Smooth muscle cell of the brain vasculature (primary cell): ENCODE measurements around the gene PEMT.

Source experiments
- DNase-seq: peaks from one replicate; pipeline ENCODE4 v3.0.0-alpha.2; 2012; ENCODE audit warnings: low read depth, low spot score

The PEMT gene

GRCh38 chr17:17570798-17571716 is 20.5 kb downstream of the PEMT start:
- no peak for DNase-seq

GRCh38 chr17:17570140-17570797 is 21.2 kb downstream of the PEMT start:
- no peak for DNase-seq

GRCh38 chr17:17569691-17570090 is 21.8 kb downstream of the PEMT start:
- no peak for DNase-seq

GRCh38 chr17:17568772-17569195 is 22.7 kb downstream of the PEMT start:
- DNase-seq = no peak

- no peak for DNase-seq
These were observed 23.9 kb downstream of the PEMT start for GRCh38 chr17:17567631-17568030.

- DNase-seq = no peak
These were observed 24.5 kb downstream of the PEMT start for GRCh38 chr17:17566896-17567513.

- no peak for DNase-seq
These were observed 25.8 kb downstream of the PEMT start for GRCh38 chr17:17565471-17566339.

GRCh38 chr17:17564896-17565295 is 26.6 kb downstream of the PEMT start:
- DNase-seq = no peak

- DNase-seq = no peak
These were observed 27.2 kb downstream of the PEMT start for GRCh38 chr17:17564323-17564722.

- DNase-seq = no peak
These were observed 28.0 kb downstream of the PEMT start for GRCh38 chr17:17563530-17563929.

- no peak for DNase-seq
These were observed 29.4 kb downstream of the PEMT start for GRCh38 chr17:17562146-17562511.

- no peak for DNase-seq
These were observed 29.9 kb downstream of the PEMT start for GRCh38 chr17:17561408-17562145.

GRCh38 chr17:17560975-17561374 is 30.5 kb downstream of the PEMT start:
- DNase-seq = no peak

GRCh38 chr17:17560167-17560566 is 31.3 kb downstream of the PEMT start:
- no peak for DNase-seq

- no peak for DNase-seq
These were observed 32.3 kb downstream of the PEMT start for GRCh38 chr17:17559164-17559563.

GRCh38 chr17:17558431-17558830 is 33.1 kb downstream of the PEMT start:
- DNase-seq = no peak

GRCh38 chr17:17557796-17558195 is 33.7 kb downstream of the PEMT start:
- DNase-seq = no peak

- no peak for DNase-seq
These were observed 34.8 kb downstream of the PEMT start for GRCh38 chr17:17556671-17557070.

- DNase-seq = no peak
These were observed 35.6 kb downstream of the PEMT start for GRCh38 chr17:17555906-17556305.

- DNase-seq = no peak
These were observed 36.4 kb downstream of the PEMT start for GRCh38 chr17:17555151-17555550.

GRCh38 chr17:17554266-17554665 is 37.2 kb downstream of the PEMT start:
- no peak for DNase-seq
